IMR-90 (cell line): ENCODE data around the gene PTPRH. TPM values are rescaled to one million over a fixed set of nuclear protein-coding genes. Genes with fewer than 3 reads are reported as not detected.

Source experiments
- ATAC-seq: fragments of 200-7000 bp; cut with Tn5 transposase; 2 replicates; pipeline ENCODE4 v1.9.1; 2020; ENCODE audit warnings: low read depth, mild to moderate bottlenecking, moderate library complexity
- BruUV-seq: library from RNA; stranded (reverse); fragments of 400-500 nt; replicated peaks from 2 replicates; lab custom pipeline; 2021; lab: Mats Ljungman, UMichigan
- CTCF ChIA-PET: fragments of 300-600 bp; formaldehyde crosslinking; extraction: SDS; loops from one replicate; lab custom pipeline; 2021; ENCODE audit warnings: antibody characterized with exemption; lab: Yijun Ruan, JAX
- POLR2A ChIA-PET: fragments of 300-600 bp; sonication (Branson Sonifier 250); formaldehyde crosslinking; loops from one replicate; lab custom pipeline; 2022; ENCODE audit warnings: antibody characterized with exemption; ENCODE audit not compliant: unreplicated experiment; lab: Charles Lee
- DNase-seq: peaks from one replicate; pipeline ENCODE4 v3.0.0; 2013
- H2AFZ ChIP-seq: replicated peaks from 2 replicates; pipeline ENCODE3; 2013; ENCODE audit warnings: low read length, mild to moderate bottlenecking; ENCODE audit not compliant: poor library complexity
- H2AK5ac ChIP-seq: 2 replicates; pipeline ENCODE4 v1.6.1; 2013; ENCODE audit warnings: low read depth, low read length, inconsistent platforms
- H2AK9ac ChIP-seq: replicated peaks from 2 replicates; pipeline ENCODE3; 2013; ENCODE audit warnings: mild to moderate bottlenecking, low read depth, low read length, moderate library complexity; ENCODE audit not compliant: poor library complexity
- H2BK120ac ChIP-seq: 2 replicates; pipeline ENCODE4 v1.6.1; 2013; ENCODE audit warnings: low read depth, low read length, inconsistent platforms
- H2BK15ac ChIP-seq: 3 replicates; pipeline ENCODE4 v1.6.1; 2013; ENCODE audit warnings: low read depth, low read length, inconsistent platforms
- H2BK20ac ChIP-seq: 2 replicates; pipeline ENCODE4 v1.6.1; 2013; ENCODE audit warnings: low read depth, mild to moderate bottlenecking, inconsistent platforms, low read length, moderate library complexity
- H2BK5ac ChIP-seq: 2 replicates; pipeline ENCODE4 v1.6.1; 2013; ENCODE audit warnings: mild to moderate bottlenecking, low read depth, low read length, inconsistent platforms; ENCODE audit not compliant: poor library complexity, severe bottlenecking
- H3K14ac ChIP-seq: replicated peaks from 2 replicates; pipeline ENCODE4 v1.6.1; 2013; ENCODE audit warnings: low read depth, low read length, inconsistent platforms
- H3K18ac ChIP-seq: 2 replicates; pipeline ENCODE4 v1.6.1; 2013; ENCODE audit warnings: low read depth, low read length, control low read depth
- H3K23ac ChIP-seq: 2 replicates; pipeline ENCODE4 v1.6.1; 2013; ENCODE audit warnings: low read depth, low read length, inconsistent platforms
- H3K27ac ChIP-seq: 2 replicates; pipeline ENCODE4 v1.5.1; 2013; ENCODE audit warnings: mild to moderate bottlenecking, control low read depth, low read length; ENCODE audit not compliant: insufficient read depth
- H3K27me3 ChIP-seq: 2 replicates; pipeline ENCODE4 v1.6.1; 2013; ENCODE audit warnings: low read length; ENCODE audit not compliant: control insufficient read depth, insufficient read depth
- H3K36me3 ChIP-seq: 2 replicates; pipeline ENCODE4 v1.6.1; 2013; ENCODE audit warnings: low read length, mixed read lengths; ENCODE audit not compliant: control insufficient read depth, insufficient read depth
- H3K4ac ChIP-seq: 2 replicates; pipeline ENCODE4 v1.6.1; 2013; ENCODE audit warnings: low read depth, low read length, inconsistent platforms
- H3K4me1 ChIP-seq: 2 replicates; pipeline ENCODE4 v1.6.1; 2013; ENCODE audit warnings: low read length, mixed read lengths; ENCODE audit not compliant: control insufficient read depth, insufficient read depth
- H3K4me2 ChIP-seq: 2 replicates; pipeline ENCODE4 v1.6.1; 2013; ENCODE audit warnings: low read depth, mild to moderate bottlenecking, control low read depth, low read length, moderate library complexity
- H3K4me3 ChIP-seq: 2 replicates; pipeline ENCODE4 v1.5.1; 2013; ENCODE audit warnings: low read depth, mild to moderate bottlenecking, control low read depth, low read length, moderate library complexity; ENCODE audit not compliant: insufficient read depth
- H3K56ac ChIP-seq: 2 replicates; pipeline ENCODE4 v1.6.1; 2013; ENCODE audit warnings: low read length, inconsistent platforms; ENCODE audit not compliant: insufficient read depth; ENCODE audit errors: extremely low read depth
- H3K79me1 ChIP-seq, 2 experiments: 2 replicates each; pipeline ENCODE4 v1.6.1; 2013; ENCODE audit warnings: low read length in 2 of 2, inconsistent platforms in 1 of 2, low read depth in 1 of 2
- H3K9ac ChIP-seq: 2 replicates; pipeline ENCODE4 v1.6.1; 2013; ENCODE audit warnings: low read depth, low read length, control low read depth
- H3K9me1 ChIP-seq: 2 replicates; pipeline ENCODE4 v1.6.1; 2013; ENCODE audit warnings: low read length, inconsistent platforms; ENCODE audit not compliant: insufficient read depth
- H3K9me3 ChIP-seq: 2 replicates; pipeline ENCODE4 v1.6.1; 2013; ENCODE audit warnings: low read length; ENCODE audit not compliant: control insufficient read depth, insufficient read depth
- H4K20me1 ChIP-seq: 2 replicates; pipeline ENCODE4 v1.6.1; 2013; ENCODE audit warnings: low read length, inconsistent platforms; ENCODE audit not compliant: insufficient read depth
- H4K5ac ChIP-seq: 2 replicates; pipeline ENCODE4 v1.6.1; 2013; ENCODE audit warnings: mild to moderate bottlenecking, low read depth, low read length, control low read depth
- H4K8ac ChIP-seq, 2 experiments: 2 replicates each; pipeline ENCODE4 v1.6.1; 2013; ENCODE audit warnings: low read depth in 2 of 2, low read length in 2 of 2, control low read depth in 1 of 2, inconsistent platforms in 1 of 2
- H4K91ac ChIP-seq: 2 replicates; pipeline ENCODE4 v1.6.1; 2013; ENCODE audit warnings: low read depth, low read length, inconsistent platforms; ENCODE audit not compliant: insufficient read depth
- RAD21 ChIP-seq: IDR thresholded peaks from 2 replicates; pipeline ENCODE4 v1.6.1; 2012; ENCODE audit warnings: low read length, improper control_type of control experiment
- WGBS, 2 experiments: methylation state at CpG; one replicate each; pipeline versions ENCODE4 v1.1.5 to v1.1.7; 2013; ENCODE audit warnings: missing lambda C conversion rate in 2 of 2; ENCODE audit not compliant: insufficient read length in 1 of 2; ENCODE audit errors: extremely low coverage in 2 of 2; 5-methylcytosine and 5-hydroxymethylcytosine counted together
- dilution Hi-C: fragments of 300-500 bp; cut with HindIII; formaldehyde crosslinking; loops from one replicate; pipeline ENCODE4 v1.14.3; 2018; ENCODE audit warnings: low sequenced_read_pairs; ENCODE audit not compliant: unreplicated experiment
- in situ Hi-C: fragments of 300-500 bp; cut with MboI; formaldehyde crosslinking; loops from 3 replicates; pipeline ENCODE4 v1.14.3; 2019; ENCODE audit warnings: low sequenced_read_pairs, inconsistent platforms, mixed read lengths
- intact Hi-C: fragments of 100-400 bp; cut with micrococcal nuclease; formaldehyde crosslinking; loops from 2 replicates; pipeline ENCODE4 v1.10.0; 2022
- polyA plus RNA-seq, 3 experiments: library from polyadenylated mRNA; depleted of rRNA; stranded (reverse); fragments of >200 nt; gene quantifications; 2 replicates each; pipeline ENCODE4 v1.2.3, GENCODE V29; 2012; ENCODE audit warnings: low replicate concordance in 1 of 3
- total RNA-seq: library from RNA; depleted of rRNA; stranded (reverse); fragments of >200 nt; gene quantifications from 2 replicates; pipeline ENCODE4 v1.2.3, GENCODE V29; 2012

PTPRH gene
- total and polyA plus RNA-seq, 2 of the 4 experiments (the other 2 are of a cell fraction), result 1.3 to 3.4 TPM

GRCh38 chr19:55169136-55169535 is 40.2 kb downstream of the PTPRH start:
- Histone ChIP-seq H2BK120ac (no peak overlapping the region), H3K56ac (no peak overlapping the region), H3K9me1 (peaks cover 2% of the 10 kb centered on the region; the same call in 1 of the 2 replicates), H3K18ac (no peak overlapping the region), H3K27ac (no peak overlapping the region), H3K4me2 (no peak overlapping the region), H2BK15ac (no peak overlapping the region), H3K4ac (no peak overlapping the region), H4K20me1 (no peaks in the 10 kb centered on the region), H3K9ac (no peak overlapping the region), H4K5ac (no peak overlapping the region), H3K27me3 (peaks cover 11% of the 10 kb centered on the region), H3K36me3 (no peaks in the 10 kb centered on the region), H3K79me1 (no peaks in the 10 kb centered on the region), H3K9me3 (no peaks in the 10 kb centered on the region), H3K4me3 (no peak overlapping the region), H2BK5ac (no peak overlapping the region), H3K23ac (no peak overlapping the region), H3K14ac (no peak overlapping the region), H2AK5ac (no peak overlapping the region), H2AFZ (no peak overlapping the region), H3K4me1 (peaks cover 4% of the 10 kb centered on the region; the same call in 1 of the 2 replicates), H4K8ac (no peak overlapping the region), H2BK20ac (no peak overlapping the region), H4K91ac (no peak overlapping the region), H2AK9ac (no peak overlapping the region)
- WGBS, 2 experiments, result no CpG with 5 or more reads among the region's 4 CpGs
- dilution Hi-C loops (no loop called here), in situ Hi-C loops (no loop called here), intact Hi-C loops (no loop called here)
- no peak for DNase-seq
- no peak for TF ChIP-seq RAD21
- ChIA-PET POLR2A (no interaction called here), CTCF (no interaction called here)
- BruUV-seq, result no TSS peak
- ATAC-seq, result no peak
